Gastrocnemius medialis (tissue), 4 donors: ENCODE measurements around the gene KLHL29.

Source experiments
- CTCF ChIP-seq, 5 experiments: fragments of 450-650 bp in 3 of 5; fragments of 200-600 bp in 2 of 5; sonication (generic) in 2 of 5; IDR thresholded peaks in 4 of 5; conservative IDR thresholded peaks in 1 of 5; 1 replicate in 4 of 5; 2 replicates in 1 of 5; pipeline ENCODE4 v1.5.1; 2016 to 2019; ENCODE audit warnings: antibody characterized with exemption in 5 of 5, mild to moderate bottlenecking in 3 of 5, moderate library complexity in 3 of 5
- POLR2A ChIP-seq, 2 donors: fragments of 450-650 bp; IDR thresholded peaks; one replicate each; pipeline ENCODE4 v1.6.1; 2017; ENCODE audit warnings: antibody characterized with exemption in 2 of 2, mild to moderate bottlenecking in 2 of 2, moderate library complexity in 2 of 2

GRCh38 chr2:23492921-23493320 is 107.9 kb downstream of the KLHL29 start:
- TF ChIP-seq CTCF (IDR thresholded peaks at IDR 0.05 in 4 of 5, conservative IDR thresholded peaks at IDR 0.05 in 1 of 5) (no peak), POLR2A (IDR thresholded peaks at IDR 0.05) (no peak)
